K562 (cell line): Measurements from ENCODE around the gene PYY. TPM values are rescaled to one million over a fixed set of nuclear protein-coding genes. Genes with fewer than 3 reads are reported as not detected.

Source experiments
- ATAC-seq: fragments of 200-7000 bp; cut with Tn5 transposase; 3 replicates; pipeline ENCODE4 v1.9.1; 2020; ENCODE audit warnings: moderate library complexity
- BruUV-seq: library from RNA; stranded (reverse); fragments of 400-500 nt; replicated peaks from 2 replicates; lab custom pipeline; 2021; lab: Mats Ljungman, UMichigan
- CTCF ChIA-PET: fragments of 300-600 bp; formaldehyde crosslinking; extraction: SDS; loops from one replicate; lab custom pipeline; 2021; ENCODE audit warnings: low intra/inter-chr PET ratio; lab: Yijun Ruan, JAX
- POLR2A ChIA-PET: fragments of 300-600, 350-650 bp; sonication (Branson Sonifier 250); formaldehyde crosslinking; extraction: SDS; loops from one replicate; lab custom pipeline; 2021; ENCODE audit warnings: antibody characterized with exemption, inconsistent platforms; lab: Yijun Ruan, JAX
- DNase-seq, 4 experiments: peaks; one replicate each; pipeline versions ENCODE4 v3.0.0 to v3.0.0-alpha.2; 2011 to 2018; ENCODE audit warnings: low spot score in 3 of 4, mixed read lengths in 3 of 4; ENCODE audit errors: extremely low read depth in 1 of 4
- FAIRE-seq: peaks from 2 replicates; lab custom pipeline; 2011; peaks lifted over from hg19 to GRCh38; lab: Jason Lieb, UNC
- H2AFZ ChIP-seq: 2 replicates; pipeline ENCODE4 v1.6.0; 2011; ENCODE audit warnings: low read depth, low read length, control low read depth, inconsistent platforms
- H3K27ac ChIP-seq: fragments of 200-600 bp; 3 replicates; pipeline ENCODE4 v1.8.0; 2011; ENCODE audit warnings: low read depth, mild to moderate bottlenecking, control low read depth, inconsistent platforms, low read length, moderate library complexity, mixed read lengths; ENCODE audit errors: extremely low read depth
- H3K27me3 ChIP-seq, 2 experiments: fragments of 300-600 bp in 1 of 2; 2 replicates in 1 of 2; 3 replicates in 1 of 2; pipeline versions ENCODE4 v1.6.0 to v1.8.0; 2011; ENCODE audit warnings: inconsistent platforms in 2 of 2, low read length in 2 of 2, mild to moderate bottlenecking in 1 of 2, mixed read lengths in 1 of 2, moderate library complexity in 1 of 2; ENCODE audit not compliant: control insufficient read depth in 2 of 2, insufficient read depth in 2 of 2
- H3K36me3 ChIP-seq: fragments of 300-600 bp; 3 replicates; pipeline ENCODE4 v1.8.0; 2011; ENCODE audit warnings: mild to moderate bottlenecking, low read length, inconsistent platforms; ENCODE audit not compliant: control insufficient read depth, insufficient read depth
- H3K4me1 ChIP-seq, 2 experiments: fragments of 200-600 bp in 1 of 2; replicated peaks in 1 of 2; 2 replicates in 1 of 2; 3 replicates in 1 of 2; pipeline versions ENCODE4 v1.5.1 to v1.8.0; 2011; ENCODE audit warnings: inconsistent platforms in 2 of 2, low read length in 2 of 2, mild to moderate bottlenecking in 1 of 2, mixed read lengths in 1 of 2, moderate library complexity in 1 of 2; ENCODE audit not compliant: control insufficient read depth in 2 of 2, insufficient read depth in 2 of 2
- H3K4me2 ChIP-seq: 2 replicates; pipeline ENCODE4 v1.6.1; 2011; ENCODE audit warnings: low read length, control low read depth, inconsistent platforms, mixed read lengths; ENCODE audit not compliant: insufficient read depth
- H3K4me3 ChIP-seq: fragments of 200-600 bp; sonication (generic), shearing (Covaris generic); 2 replicates; pipeline ENCODE4 v1.5.1; 2016; ENCODE audit warnings: control low read depth, inconsistent platforms
- H3K79me2 ChIP-seq: fragments of 200-600 bp; 3 replicates; pipeline ENCODE4 v1.8.0; 2011; ENCODE audit warnings: low read length, inconsistent platforms; ENCODE audit not compliant: control insufficient read depth, insufficient read depth
- H3K9ac ChIP-seq, 2 experiments: 2 replicates each; pipeline versions ENCODE4 v1.6.0 to v1.6.1; 2011; ENCODE audit warnings: low read depth in 2 of 2, low read length in 2 of 2, control low read depth in 1 of 2, inconsistent platforms in 1 of 2, mild to moderate bottlenecking in 1 of 2, mixed read lengths in 1 of 2; ENCODE audit not compliant: insufficient read depth in 1 of 2
- H3K9me1 ChIP-seq: one replicate; pipeline ENCODE4 v1.6.0; 2011; ENCODE audit warnings: inconsistent platforms, mild to moderate bottlenecking, low read length, moderate library complexity; ENCODE audit not compliant: control insufficient read depth, insufficient read depth
- H3K9me3 ChIP-seq: replicated peaks from 2 replicates; pipeline ENCODE4 v1.5.1; 2011; ENCODE audit warnings: low read depth, low read length, inconsistent platforms; ENCODE audit not compliant: control insufficient read depth, insufficient read depth
- H4K20me1 ChIP-seq: replicated peaks from 2 replicates; pipeline ENCODE4 v1.6.1; 2011; ENCODE audit warnings: low read length, inconsistent platforms, mixed read lengths; ENCODE audit not compliant: control insufficient read depth, insufficient read depth
- BCLAF1 ChIP-seq, 2 experiments: fragments of 450-650 bp in 1 of 2; IDR thresholded peaks; 2 replicates each; pipeline ENCODE4 v1.6.1; 2011 to 2017; ENCODE audit warnings: low read depth in 2 of 2, antibody characterized with exemption in 1 of 2, borderline replicate concordance in 1 of 2, low read length in 1 of 2, mild to moderate bottlenecking in 1 of 2, mixed read lengths in 1 of 2; ENCODE audit not compliant: control insufficient read depth in 1 of 2
- CBX5 ChIP-seq: IDR thresholded peaks from 2 replicates; pipeline ENCODE4 v1.6.1; 2014; ENCODE audit warnings: low read depth, borderline replicate concordance
- DNMT1 ChIP-seq: fragments of 450-650 bp; IDR thresholded peaks from 2 replicates; pipeline ENCODE4 v1.6.1; 2016; ENCODE audit warnings: antibody characterized with exemption, mild to moderate bottlenecking
- ERF ChIP-seq: fragments of 450-650 bp; formaldehyde crosslinking; IDR thresholded peaks from 2 replicates; pipeline ENCODE4 v1.4.0; 2020; ENCODE audit warnings: mild to moderate bottlenecking, mixed read lengths
- HLTF ChIP-seq: fragments of 450-650 bp; IDR thresholded peaks from 2 replicates; pipeline ENCODE4 v1.6.1; 2016
- ILK ChIP-seq: fragments of 450-650 bp; IDR thresholded peaks from 2 replicates; pipeline ENCODE4 v1.6.1; 2016; ENCODE audit warnings: missing genetic modification characterization, low read depth, mild to moderate bottlenecking, missing compliant biosample characterization, moderate library complexity, borderline replicate concordance
- KLF1 ChIP-seq: fragments of 450-650 bp; IDR thresholded peaks from 2 replicates; pipeline ENCODE4 v1.6.1; 2016; ENCODE audit warnings: missing genetic modification characterization, missing compliant biosample characterization
- NR1H2 ChIP-seq: sonication (generic); formaldehyde crosslinking; IDR thresholded peaks from 2 replicates; pipeline ENCODE4 v1.4.0; 2020; ENCODE audit warnings: mild to moderate bottlenecking, missing genetic modification reagents
- U2AF2 ChIP-seq: fragments of 200-400 bp; formaldehyde crosslinking; optimal IDR thresholded peaks from 2 replicates; pipeline ENCODE3; 2017; ENCODE audit warnings: low read depth, mild to moderate bottlenecking, low read length
- ZNF592 ChIP-seq: fragments of 450-650 bp; IDR thresholded peaks from 2 replicates; pipeline ENCODE4 v1.6.1; 2017; ENCODE audit warnings: antibody characterized with exemption, mild to moderate bottlenecking
- ZNF75A ChIP-seq: fragments of 450-650 bp; formaldehyde crosslinking; IDR thresholded peaks from 2 replicates; pipeline ENCODE4 v1.4.0; 2020; ENCODE audit warnings: mild to moderate bottlenecking
- ZNF778 ChIP-seq: fragments of 450-650 bp; formaldehyde crosslinking; IDR thresholded peaks from 2 replicates; pipeline ENCODE4 v1.4.0; 2020; ENCODE audit warnings: mild to moderate bottlenecking, moderate library complexity
- WGBS: fragments of 100-300 bp; shearing (Covaris generic); methylation state at CpG from one replicate; pipeline ENCODE4 v1.1.6; 2016; ENCODE audit warnings: low coverage, mixed read lengths; ENCODE audit not compliant: insufficient coverage; ENCODE audit errors: missing lambda C conversion rate; 5-methylcytosine and 5-hydroxymethylcytosine counted together
- in situ Hi-C: fragments of 300-500 bp; cut with MboI; formaldehyde crosslinking; loops from 4 replicates; pipeline ENCODE4 v1.15.0; 2018; ENCODE audit warnings: inconsistent platforms, mixed read lengths
- intact Hi-C: fragments of 100-400 bp; cut with micrococcal nuclease; formaldehyde crosslinking; loops from 2 replicates; pipeline ENCODE4 v1.14.2; 2022
- polyA plus RNA-seq, 8 experiments: library from polyadenylated mRNA; depleted of rRNA in 4 of 8; stranded (reverse) in 5 of 8; unstranded in 3 of 8; fragments of >200 nt; fragmentation: Nextera tagmentation in 2 of 8; fragmentation: Illumina TruSeq in 1 of 8; extraction: Ambion mirVana in 2 of 8; extraction: Trizol in 1 of 8; gene quantifications; 2 replicates each; pipeline versions ENCODE4 v1.2.1 to v1.2.3, GENCODE V29; 2011 to 2014; ENCODE audit warnings: inconsistent platforms in 1 of 8, missing spikeins in 1 of 8
- total RNA-seq, 7 experiments: library from RNA; depleted of rRNA in 6 of 7; stranded (reverse); fragments of >200 nt in 6 of 7; fragmentation: Illumina TruSeq in 2 of 7; extraction: Trizol in 2 of 7; gene quantifications; 2 replicates each; pipeline versions ENCODE4 v1.2.1 to v1.2.3, GENCODE V29; 2011 to 2021; ENCODE audit warnings: low replicate concordance in 1 of 7

The PYY gene
- total and polyA plus RNA-seq, 9 of the 15 experiments (the other 6 are each of a cell fraction or from before 2014, with no cell fraction given) = not detected

- BruUV-seq = no TSS peak
- H3K36me3 ChIP-seq = no peaks in the 10 kb centered on the region
- no peak for TF ChIP-seq ERF (CRISPR knock-in tag)
- no peak for TF ChIP-seq ZNF592
- TF ChIP-seq ILK (tag) = no peak
- TF ChIP-seq CBX5 = no peak
- TF ChIP-seq DNMT1 = no peak
- TF ChIP-seq ZNF778 = no peak
- TF ChIP-seq ZNF75A (CRISPR knock-in tag) = no peak
- no peak for TF ChIP-seq KLF1 (tag)
- TF ChIP-seq U2AF2 = no peak
- TF ChIP-seq BCLAF1 (IDR thresholded peaks at IDR 0.05; ENCODE audit: borderline replicate concordance in 1 of 2, control insufficient read depth in 1 of 2, low read depth in 2 of 2, low read length in 1 of 2) = no peak
- no peak for TF ChIP-seq NR1H2 (CRISPR knock-in tag)
- TF ChIP-seq HLTF = no peak
- intact Hi-C loops (no loop called here), in situ Hi-C loops (loop anchor here (25.0 kb wide), 1 partner anchor 391 kb away; the partner anchor contains the start of gene GRN)
- H3K27ac ChIP-seq = no peak overlapping the region
- H3K4me1 ChIP-seq = no peaks in the 10 kb centered on the region; a peak in 2 of 5 replicates
- no peaks in the 10 kb centered on the region for H3K9me1 ChIP-seq
- no peak for ATAC-seq
- no peak overlapping the region for H2AFZ ChIP-seq
- no peaks in the 10 kb centered on the region for H3K79me2 ChIP-seq
- H4K20me1 ChIP-seq = no peaks in the 10 kb centered on the region; the same call in 1 of the 2 replicates
- POLR2A ChIA-PET = interaction anchor here (0.6 to 1.0 kb wide), 2 partner anchors 9 to 45 kb away, joined by 3 to 4 read pairs; no protein-coding TSS in a partner anchor
- no peaks in the 10 kb centered on the region for H3K9me3 ChIP-seq
- H3K27me3 ChIP-seq = peaks cover 18 to 27% of the 10 kb centered on the region in 2 experiments; a peak in 4 of 5 replicates
- no peak for FAIRE-seq
- CTCF ChIA-PET = interaction anchor here (0.6 to 1.0 kb wide), 2 partner anchors 47 to 48 kb away, joined by 4 to 5 read pairs; no protein-coding TSS in a partner anchor
- H3K9ac ChIP-seq = no peak overlapping the region
- WGBS = 15% methylated on average over 4 of the region's 4 CpGs
- DNase-seq = no peak
- H3K4me2 ChIP-seq = no peak overlapping the region
- H3K4me3 ChIP-seq = no peak overlapping the region
These were observed 7.0 kb downstream of the PYY start for GRCh38 chr17:43946781-43947180.
